Measurements from ENCODE around the gene XCL1.

Gene XCL1

GRCh38 chr1:168603501-168604110 is 27.2 kb downstream of the XCL1 start:
- H3K4me1 Mint-ChIP-seq = no peaks in the 10 kb centered on the region
- H3K9me3 Mint-ChIP-seq = no peaks in the 10 kb centered on the region
- no peaks in the 10 kb centered on the region for H3K36me3 Mint-ChIP-seq
- no peak overlapping the region for H3K4me3 Mint-ChIP-seq
- H3K27ac Mint-ChIP-seq = no peak overlapping the region
- peaks cover 12% of the 10 kb centered on the region for H3K27me3 Mint-ChIP-seq
- peak; percentile 82 for DNase-seq
- CTCF ChIA-PET = interaction anchor here (0.7 to 8.2 kb wide), 29 partner anchors 10 to 983 kb away, joined by 3 to 79 read pairs (median 4); partner anchors contain the start of gene F5

GRCh38 chr1:168605443-168605842 is 29.0 kb downstream of the XCL1 start:
- CTCF ChIA-PET = interaction anchor here (1.0 to 8.2 kb wide), 4 partner anchors 165 to 744 kb away, joined by 4 to 79 read pairs (median 23); no protein-coding TSS in a partner anchor
- no peaks in the 10 kb centered on the region for H3K9me3 Mint-ChIP-seq
- no peaks in the 10 kb centered on the region for H3K4me1 Mint-ChIP-seq
- no peak for DNase-seq
- H3K27me3 Mint-ChIP-seq = peaks cover 15% of the 10 kb centered on the region
- H3K27ac Mint-ChIP-seq = no peak overlapping the region
- no peaks in the 10 kb centered on the region for H3K36me3 Mint-ChIP-seq
- no peak overlapping the region for H3K4me3 Mint-ChIP-seq

- Mint-ChIP-seq H3K27ac (no peak overlapping the region), H3K4me1 (no peaks in the 10 kb centered on the region), H3K9me3 (no peaks in the 10 kb centered on the region), H3K4me3 (no peak overlapping the region), H3K36me3 (no peaks in the 10 kb centered on the region), H3K27me3 (peaks cover 15% of the 10 kb centered on the region)
- CTCF ChIA-PET = interaction anchor here (1.0 to 8.2 kb wide), 3 partner anchors 165 to 743 kb away, joined by 4 to 79 read pairs (median 42); no protein-coding TSS in a partner anchor
- no peak for DNase-seq
These were observed 29.7 kb downstream of the XCL1 start for GRCh38 chr1:168606096-168606495.

GRCh38 chr1:168607872-168608428 is 31.5 kb downstream of the XCL1 start:
- DNase-seq = no peak
- H3K27me3 Mint-ChIP-seq = peaks cover 23% of the 10 kb centered on the region
- H3K4me3 Mint-ChIP-seq = no peak overlapping the region
- no peaks in the 10 kb centered on the region for H3K36me3 Mint-ChIP-seq
- no peaks in the 10 kb centered on the region for H3K4me1 Mint-ChIP-seq
- no peak overlapping the region for H3K27ac Mint-ChIP-seq
- no peaks in the 10 kb centered on the region for H3K9me3 Mint-ChIP-seq
- CTCF ChIA-PET = interaction anchor here (0.6 to 8.2 kb wide), 2 partner anchors 741 to 1145 kb away, joined by 3 to 79 read pairs; no protein-coding TSS in a partner anchor

- H3K36me3 Mint-ChIP-seq = no peaks in the 10 kb centered on the region
- peaks cover 22% of the 10 kb centered on the region for H3K27me3 Mint-ChIP-seq
- no peak overlapping the region for H3K27ac Mint-ChIP-seq
These were observed 32.7 kb downstream of the XCL1 start for GRCh38 chr1:168608796-168609715.

GRCh38 chr1:168609741-168610510 is 33.5 kb downstream of the XCL1 start:
- CTCF ChIA-PET = interaction anchor here (1.2 kb wide), 1 partner anchor 170 kb away, joined by 3 read pairs; no protein-coding TSS in a partner anchor
- H3K4me3 Mint-ChIP-seq = no peak overlapping the region
- no peak overlapping the region for H3K27ac Mint-ChIP-seq
- H3K4me1 Mint-ChIP-seq = no peaks in the 10 kb centered on the region
- DNase-seq = no peak
- H3K9me3 Mint-ChIP-seq = no peaks in the 10 kb centered on the region
- peaks cover 22% of the 10 kb centered on the region for H3K27me3 Mint-ChIP-seq
- no peaks in the 10 kb centered on the region for H3K36me3 Mint-ChIP-seq

More at GRCh38 chr1:168608796-168609715, 32.7 kb downstream of the XCL1 start:
- no peaks in the 10 kb centered on the region for H3K4me1 Mint-ChIP-seq
- H3K4me3 Mint-ChIP-seq = no peak overlapping the region
- no peak for DNase-seq
- CTCF ChIA-PET = interaction anchor here (0.5 to 1.2 kb wide), 2 partner anchors 169 to 504 kb away, joined by 3 to 4 read pairs; no protein-coding TSS in a partner anchor
- H3K9me3 Mint-ChIP-seq = no peaks in the 10 kb centered on the region

- CTCF ChIA-PET = interaction anchor here (2.7 kb wide), 1 partner anchor 9 kb away, joined by 9 read pairs; no protein-coding TSS in a partner anchor
- Mint-ChIP-seq H3K36me3 (no peaks in the 10 kb centered on the region), H3K4me3 (no peak overlapping the region)
These were observed 36.6 kb downstream of the XCL1 start for GRCh38 chr1:168613038-168613451.

GRCh38 chr1:168613691-168614231 is 37.4 kb downstream of the XCL1 start:
- H3K4me1 Mint-ChIP-seq = no peaks in the 10 kb centered on the region
- DNase-seq = no peak
- H3K36me3 Mint-ChIP-seq = no peaks in the 10 kb centered on the region
- H3K27me3 Mint-ChIP-seq = peaks cover 26% of the 10 kb centered on the region
- CTCF ChIA-PET = interaction anchor here (2.7 kb wide), 1 partner anchor 10 kb away, joined by 9 read pairs; no protein-coding TSS in a partner anchor
- no peak overlapping the region for H3K27ac Mint-ChIP-seq
- no peaks in the 10 kb centered on the region for H3K9me3 Mint-ChIP-seq
- no peak overlapping the region for H3K4me3 Mint-ChIP-seq

More at GRCh38 chr1:168613038-168613451, 36.6 kb downstream of the XCL1 start:
- Mint-ChIP-seq H3K4me1 (no peaks in the 10 kb centered on the region), H3K27me3 (peaks cover 25% of the 10 kb centered on the region), H3K27ac (no peak overlapping the region), H3K9me3 (no peaks in the 10 kb centered on the region)
- DNase-seq = no peak

GRCh38 chr1:168614235-168614634 is 37.8 kb downstream of the XCL1 start:
- H3K36me3 Mint-ChIP-seq = no peaks in the 10 kb centered on the region
- H3K27me3 Mint-ChIP-seq = peaks cover 21% of the 10 kb centered on the region
- CTCF ChIA-PET = interaction anchor here (2.7 kb wide), 1 partner anchor 10 kb away, joined by 9 read pairs; no protein-coding TSS in a partner anchor
- H3K9me3 Mint-ChIP-seq = no peaks in the 10 kb centered on the region
- no peak overlapping the region for H3K4me3 Mint-ChIP-seq
- H3K4me1 Mint-ChIP-seq = no peaks in the 10 kb centered on the region
- H3K27ac Mint-ChIP-seq = no peak overlapping the region
- DNase-seq = no peak

GRCh38 chr1:168615965-168616364 is 39.6 kb downstream of the XCL1 start:
- Mint-ChIP-seq H3K4me1 (no peaks in the 10 kb centered on the region), H3K9me3 (no peaks in the 10 kb centered on the region), H3K4me3 (no peak overlapping the region), H3K36me3 (no peaks in the 10 kb centered on the region), H3K27me3 (peaks cover 18% of the 10 kb centered on the region), H3K27ac (no peak overlapping the region)
- CTCF ChIA-PET = interaction anchor here (1.2 kb wide), 1 partner anchor 12 kb away, joined by 4 read pairs; no protein-coding TSS in a partner anchor
- DNase-seq = no peak

- Mint-ChIP-seq H3K27me3 (peaks cover 8% of the 10 kb centered on the region), H3K9me3 (no peaks in the 10 kb centered on the region), H3K36me3 (no peaks in the 10 kb centered on the region), H3K4me3 (no peak overlapping the region), H3K4me1 (no peaks in the 10 kb centered on the region), H3K27ac (no peak overlapping the region)
- CTCF ChIA-PET = interaction anchor here (2.5 kb wide), 1 partner anchor 15 kb away, joined by 8 read pairs; no protein-coding TSS in a partner anchor
- DNase-seq = no peak
These were observed 41.8 kb downstream of the XCL1 start for GRCh38 chr1:168617974-168618750.

GRCh38 chr1:168618886-168619285 is 42.5 kb downstream of the XCL1 start:
- no peaks in the 10 kb centered on the region for H3K9me3 Mint-ChIP-seq
- H3K4me1 Mint-ChIP-seq = no peaks in the 10 kb centered on the region
- DNase-seq = no peak
- H3K27ac Mint-ChIP-seq = no peak overlapping the region
- no peak overlapping the region for H3K4me3 Mint-ChIP-seq
- H3K36me3 Mint-ChIP-seq = no peaks in the 10 kb centered on the region
- peaks cover 5% of the 10 kb centered on the region for H3K27me3 Mint-ChIP-seq
- CTCF ChIA-PET = interaction anchor here (2.5 kb wide), 1 partner anchor 15 kb away, joined by 8 read pairs; no protein-coding TSS in a partner anchor

All from activated naive CD4-positive, alpha-beta T cell treated with anti-CD3 and anti-CD28 coated beads, Interleukin-2, amount 10 ng/mL, durations not matched to agents 7 days and 5 days (primary cell).